ENCODE results near the gene AP1B1.
"Not testable (repeated sequence)": the region's sequence is repeated elsewhere in the genome, so short reads cannot be mapped to it uniquely, and the experiment has no call there.

- not testable (repeated sequence) for TF ChIP-seq ZNF441 (CRISPR knock-in tag; IDR thresholded peaks at IDR 0.05; ENCODE audit: borderline replicate concordance); IRF1 (CRISPR knock-in tag; IDR thresholded peaks at IDR 0.05; ENCODE audit: low read depth); NFYB (CRISPR knock-in tag; IDR thresholded peaks at IDR 0.05); EP300 (IDR thresholded peaks at IDR 0.05; ENCODE audit: low read depth in 2 of 2, low read length in 2 of 2); EP300 (CRISPR knock-in tag; IDR thresholded peaks at IDR 0.05; ENCODE audit: borderline replicate concordance); RAD21 (CRISPR knock-in tag; IDR thresholded peaks at IDR 0.05); ZXDC (CRISPR knock-in tag; IDR thresholded peaks at IDR 0.05); POLR2AphosphoS5 (IDR thresholded peaks at IDR 0.05; ENCODE audit: low read depth, low read length); DZIP1 (CRISPR knock-in tag; IDR thresholded peaks at IDR 0.05); ZFP36 (IDR thresholded peaks at IDR 0.05; ENCODE audit: borderline replicate concordance, low read depth, low read length, partially characterized antibody)
Measured at GRCh38 chr22:29412772-29413171, 24.4 kb upstream of the AP1B1 start.

All from HepG2 (cell line).